ENCODE results near the gene DPY19L1.
"Not testable (repeated sequence)": the region's sequence is repeated elsewhere in the genome, so short reads cannot be mapped to it uniquely, and the experiment has no call there.

Gene DPY19L1

GRCh38 chr7:35037211-35037525 lies at the start of gene DPY19L1:
DPY19L1 (minus strand) TSS chr7:35037485; CDS start chr7:35037394, 91 bp downstream.
- DNase-seq (ENCODE audit: low read depth, low spot score), result no peak
- peak within 1 kb of the TSS; percentile 75 for H3K27ac ChIP-seq

- H3K27ac ChIP-seq; DNase-seq (ENCODE audit: low read depth, low spot score): not testable (repeated sequence)
These were observed 42.2 kb upstream of the DPY19L1 start for GRCh38 chr7:35079517-35079916.

- H3K27ac ChIP-seq; DNase-seq (ENCODE audit: low read depth, low spot score): not testable (repeated sequence)
These were observed 36.7 kb upstream of the DPY19L1 start for GRCh38 chr7:35074008-35074407.

- DNase-seq (ENCODE audit: low read depth, low spot score); H3K27ac ChIP-seq: not testable (repeated sequence)
These were observed 35.9 kb upstream of the DPY19L1 start for GRCh38 chr7:35072950-35073827.

GRCh38 chr7:35069084-35069483 lies 31.8 kb upstream of the DPY19L1 start:
- H3K27ac ChIP-seq; DNase-seq (ENCODE audit: low read depth, low spot score): not testable (repeated sequence)

GRCh38 chr7:35065382-35065781 lies 28.1 kb upstream of the DPY19L1 start:
- not testable (repeated sequence) for H3K27ac ChIP-seq; DNase-seq (ENCODE audit: low read depth, low spot score)

- H3K27ac ChIP-seq; DNase-seq (ENCODE audit: low read depth, low spot score): not testable (repeated sequence)
These were observed 21.3 kb upstream of the DPY19L1 start for GRCh38 chr7:35058571-35058970.

- not testable (repeated sequence) for H3K27ac ChIP-seq; DNase-seq (ENCODE audit: low read depth, low spot score)
These were observed 20.5 kb upstream of the DPY19L1 start for GRCh38 chr7:35057505-35058451.

- H3K27ac ChIP-seq; DNase-seq (ENCODE audit: low read depth, low spot score): not testable (repeated sequence)
These were observed 18.4 kb upstream of the DPY19L1 start for GRCh38 chr7:35055733-35056132.

GRCh38 chr7:35053488-35054175 lies 16.3 kb upstream of the DPY19L1 start:
- not testable (repeated sequence) for H3K27ac ChIP-seq; DNase-seq (ENCODE audit: low read depth, low spot score)

GRCh38 chr7:35048390-35048789 lies 11.1 kb upstream of the DPY19L1 start:
- DNase-seq (ENCODE audit: low read depth, low spot score); H3K27ac ChIP-seq: not testable (repeated sequence)

GRCh38 chr7:35047912-35048305 lies 10.6 kb upstream of the DPY19L1 start:
- H3K27ac ChIP-seq; DNase-seq (ENCODE audit: low read depth, low spot score): not testable (repeated sequence)

- not testable (repeated sequence) for DNase-seq (ENCODE audit: low read depth, low spot score); H3K27ac ChIP-seq
These were observed 10.1 kb upstream of the DPY19L1 start for GRCh38 chr7:35047263-35047911.

- not testable (repeated sequence) for DNase-seq (ENCODE audit: low read depth, low spot score); H3K27ac ChIP-seq
These were observed 6.0 kb upstream of the DPY19L1 start for GRCh38 chr7:35043301-35043700.

- H3K27ac ChIP-seq, result no peak overlapping the region
- no peak for DNase-seq (ENCODE audit: low read depth, low spot score)
These were observed 3.6 kb upstream of the DPY19L1 start for GRCh38 chr7:35040906-35041305.

- H3K27ac ChIP-seq, result no peak overlapping the region
- no peak for DNase-seq (ENCODE audit: low read depth, low spot score)
These were observed 2.1 kb upstream of the DPY19L1 start for GRCh38 chr7:35039343-35039742.

GRCh38 chr7:35038354-35038753 lies 1.1 kb upstream of the DPY19L1 start:
- no peak for DNase-seq (ENCODE audit: low read depth, low spot score)
- peak overlapping the region; percentile 75 for H3K27ac ChIP-seq

GRCh38 chr7:35037526-35038341 lies 449 bp upstream of the DPY19L1 start:
- DNase-seq (ENCODE audit: low read depth, low spot score), result peak; percentile 57
- H3K27ac ChIP-seq, result peak overlapping the region; percentile 75
